NB4 (cell line): ENCODE measurements around the gene MIER2.

Source experiments
- DNase-seq: peaks from one replicate; pipeline ENCODE4 v3.0.0; 2010; ENCODE audit warnings: low read depth
- H3K4me3 ChIP-seq: one replicate; pipeline ENCODE4 v1.5.1; 2011; ENCODE audit warnings: mild to moderate bottlenecking, low read depth, low read length, moderate library complexity
- MAX ChIP-seq: IDR thresholded peaks from 2 replicates; pipeline ENCODE4 v1.6.1; 2011; ENCODE audit warnings: low read depth, low read length
- MYC ChIP-seq: IDR thresholded peaks from 2 replicates; pipeline ENCODE4 v1.6.1; 2011; ENCODE audit warnings: low read depth, low read length
- POLR2A ChIP-seq: IDR thresholded peaks from 2 replicates; pipeline ENCODE4 v1.6.1; 2011; ENCODE audit warnings: mild to moderate bottlenecking; ENCODE audit not compliant: insufficient read length; ENCODE audit errors: extremely low read depth
- TF ChIP-seq, protein P1 (sequence below): IDR thresholded peaks from one replicate; pipeline ENCODE4 v1.5.1; 2012; ENCODE audit warnings: low read depth, low read length

MIER2 gene

GRCh38 chr19:329876-330275 lies 14.7 kb downstream of the MIER2 start:
- TF ChIP-seq MYC (no peak), POLR2A (no peak), MAX (no peak)
- TF ChIP-seq, protein P1, sequence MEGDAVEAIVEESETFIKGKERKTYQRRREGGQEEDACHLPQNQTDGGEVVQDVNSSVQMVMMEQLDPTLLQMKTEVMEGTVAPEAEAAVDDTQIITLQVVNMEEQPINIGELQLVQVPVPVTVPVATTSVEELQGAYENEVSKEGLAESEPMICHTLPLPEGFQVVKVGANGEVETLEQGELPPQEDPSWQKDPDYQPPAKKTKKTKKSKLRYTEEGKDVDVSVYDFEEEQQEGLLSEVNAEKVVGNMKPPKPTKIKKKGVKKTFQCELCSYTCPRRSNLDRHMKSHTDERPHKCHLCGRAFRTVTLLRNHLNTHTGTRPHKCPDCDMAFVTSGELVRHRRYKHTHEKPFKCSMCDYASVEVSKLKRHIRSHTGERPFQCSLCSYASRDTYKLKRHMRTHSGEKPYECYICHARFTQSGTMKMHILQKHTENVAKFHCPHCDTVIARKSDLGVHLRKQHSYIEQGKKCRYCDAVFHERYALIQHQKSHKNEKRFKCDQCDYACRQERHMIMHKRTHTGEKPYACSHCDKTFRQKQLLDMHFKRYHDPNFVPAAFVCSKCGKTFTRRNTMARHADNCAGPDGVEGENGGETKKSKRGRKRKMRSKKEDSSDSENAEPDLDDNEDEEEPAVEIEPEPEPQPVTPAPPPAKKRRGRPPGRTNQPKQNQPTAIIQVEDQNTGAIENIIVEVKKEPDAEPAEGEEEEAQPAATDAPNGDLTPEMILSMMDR = no peak
- no peak for DNase-seq
- no peak overlapping the region for H3K4me3 ChIP-seq

GRCh38 chr19:328025-328505 lies 16.5 kb downstream of the MIER2 start:
- no peak overlapping the region for H3K4me3 ChIP-seq
- TF ChIP-seq, protein P1 = no peak
- no peak for TF ChIP-seq POLR2A
- no peak for TF ChIP-seq MYC
- TF ChIP-seq MAX = no peak
- no peak for DNase-seq

DNA sequence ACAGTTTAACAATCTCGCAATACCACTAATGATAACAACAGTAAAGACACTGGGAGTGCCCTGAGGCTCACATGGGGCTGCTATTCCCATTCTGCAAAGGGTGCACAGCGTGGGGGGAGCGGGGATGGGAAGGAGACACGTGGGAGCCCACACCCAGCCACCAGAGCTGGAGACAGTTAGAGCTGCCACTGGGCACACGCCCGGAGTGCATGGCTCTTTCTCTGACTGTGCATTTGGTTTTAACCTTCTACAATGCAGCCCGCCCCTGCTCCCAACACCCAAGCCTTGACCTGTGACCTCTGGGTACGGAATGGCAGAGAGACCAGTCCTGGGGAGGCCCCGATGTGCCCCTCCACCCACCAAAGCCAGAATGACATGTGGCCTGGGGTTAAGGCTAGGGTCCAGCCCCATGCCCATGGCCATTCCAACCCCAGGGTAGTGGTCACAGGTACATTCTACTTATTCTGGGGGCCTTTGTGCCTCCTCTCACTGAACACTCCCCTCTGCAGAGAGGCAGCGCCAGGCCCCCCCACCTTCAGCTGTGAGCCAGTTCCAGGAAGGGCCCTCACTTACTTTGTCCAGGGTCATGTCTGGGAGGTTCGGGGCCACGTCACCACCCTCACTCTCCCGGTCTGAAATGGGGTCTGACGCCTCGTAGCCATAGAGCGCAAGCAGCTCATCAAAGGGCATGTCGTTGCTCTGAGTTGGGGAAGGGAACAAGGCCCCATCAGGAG lies 17.1 kb downstream of the MIER2 start:
- TF ChIP-seq POLR2A (no peak), MYC (no peak), MAX (no peak)
- TF ChIP-seq, protein P1 = no peak
- no peak for DNase-seq
- no peak overlapping the region for H3K4me3 ChIP-seq

DNA sequence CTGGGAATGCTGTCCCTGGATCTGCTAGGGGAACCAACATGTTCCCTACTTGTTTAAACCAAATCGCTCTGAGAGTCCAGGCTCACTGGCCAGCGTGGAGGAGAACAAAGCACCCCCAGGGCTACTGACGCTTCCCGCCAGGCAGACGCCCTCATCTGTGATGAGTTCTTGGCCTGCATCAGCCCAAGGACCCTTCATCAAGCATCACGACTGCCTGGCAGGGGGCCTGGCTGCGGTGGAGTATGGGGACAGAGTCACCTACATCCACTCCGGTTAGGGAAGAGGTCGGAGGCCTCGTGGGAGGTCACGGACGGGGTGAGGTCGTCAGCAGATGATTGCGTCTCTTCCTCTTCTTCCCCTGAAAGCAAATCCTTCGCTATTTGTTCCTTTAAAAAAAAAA lies 17.7 kb downstream of the MIER2 start:
- H3K4me3 ChIP-seq = no peak overlapping the region
- DNase-seq = no peak
- TF ChIP-seq MAX = no peak
- TF ChIP-seq MYC = no peak
- TF ChIP-seq, protein P1 = no peak
- no peak for TF ChIP-seq POLR2A

- no peak for TF ChIP-seq MYC
- no peak for TF ChIP-seq MAX
- no peak for TF ChIP-seq POLR2A
- TF ChIP-seq, protein P1 = no peak
- no peak for DNase-seq
- no peak overlapping the region for H3K4me3 ChIP-seq
These were observed 18.5 kb downstream of the MIER2 start for GRCh38 chr19:325937-326565.
